Measurements from ENCODE around the gene KRT78. TPM values are rescaled to one million over a fixed set of nuclear protein-coding genes. Genes with fewer than 3 reads are reported as not detected.

Gene KRT78
- polyA plus RNA-seq, 3 donors, result not detected

DNA sequence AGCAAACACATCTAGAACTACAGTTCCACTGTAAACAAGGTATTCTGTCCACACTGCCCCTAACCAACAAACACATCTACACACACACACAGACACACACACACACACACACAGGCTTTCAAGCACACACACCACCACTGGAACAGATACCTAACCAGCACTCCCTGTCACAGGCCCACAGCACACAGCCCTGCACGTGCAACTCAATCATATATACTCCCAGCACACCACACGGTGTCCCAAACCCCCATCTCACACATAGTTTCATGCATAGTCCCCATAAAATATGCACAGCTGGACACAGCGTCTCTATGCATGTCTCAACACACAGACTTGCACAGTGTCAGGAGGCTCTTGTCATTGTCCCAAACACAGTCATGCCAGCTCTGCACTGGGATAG, 28.4 kb upstream of the KRT78 start:
- no peak overlapping the region for H3K4me3 Mint-ChIP-seq
- no peak for DNase-seq
- no peaks in the 10 kb centered on the region for H3K36me3 ChIP-seq (replicated peaks in 1 of 2; ENCODE audit: control insufficient read depth in 1 of 2, insufficient read depth in 2 of 2, low read length in 2 of 2)
- no peak overlapping the region for H3K9ac ChIP-seq (ENCODE audit: insufficient read depth, low read length, poor library complexity, severe bottlenecking)
- no peaks in the 10 kb centered on the region for H3K79me2 ChIP-seq (ENCODE audit: insufficient read depth, low read length)
- H3K4me3 ChIP-seq (replicated peaks in 1 of 3; ENCODE audit: low read depth in 2 of 3, low read length in 3 of 3), result no peak overlapping the region
- intact Hi-C loops (cut with micrococcal nuclease), result loop anchor here (5.0 to 10.0 kb wide), 3 partner anchors 295 to 722 kb away; no protein-coding TSS in a partner anchor
- H3K36me3 Mint-ChIP-seq, result peaks cover 0 to 2% of the 10 kb centered on the region in 2 donors
- H3K4me1 ChIP-seq (ENCODE audit: control insufficient read depth in 1 of 2, insufficient read depth in 2 of 2, low read length in 2 of 2), result peaks cover 25 to 37% of the 10 kb centered on the region in 2 donors
- H3K4me1 Mint-ChIP-seq, result peaks cover 33% of the 10 kb centered on the region
- no peaks in the 10 kb centered on the region for H3K9me3 Mint-ChIP-seq
- H3K27ac ChIP-seq (ENCODE audit: low read depth in 1 of 2, low read length in 2 of 2), result no peak overlapping the region
- TF ChIP-seq, protein P1, sequence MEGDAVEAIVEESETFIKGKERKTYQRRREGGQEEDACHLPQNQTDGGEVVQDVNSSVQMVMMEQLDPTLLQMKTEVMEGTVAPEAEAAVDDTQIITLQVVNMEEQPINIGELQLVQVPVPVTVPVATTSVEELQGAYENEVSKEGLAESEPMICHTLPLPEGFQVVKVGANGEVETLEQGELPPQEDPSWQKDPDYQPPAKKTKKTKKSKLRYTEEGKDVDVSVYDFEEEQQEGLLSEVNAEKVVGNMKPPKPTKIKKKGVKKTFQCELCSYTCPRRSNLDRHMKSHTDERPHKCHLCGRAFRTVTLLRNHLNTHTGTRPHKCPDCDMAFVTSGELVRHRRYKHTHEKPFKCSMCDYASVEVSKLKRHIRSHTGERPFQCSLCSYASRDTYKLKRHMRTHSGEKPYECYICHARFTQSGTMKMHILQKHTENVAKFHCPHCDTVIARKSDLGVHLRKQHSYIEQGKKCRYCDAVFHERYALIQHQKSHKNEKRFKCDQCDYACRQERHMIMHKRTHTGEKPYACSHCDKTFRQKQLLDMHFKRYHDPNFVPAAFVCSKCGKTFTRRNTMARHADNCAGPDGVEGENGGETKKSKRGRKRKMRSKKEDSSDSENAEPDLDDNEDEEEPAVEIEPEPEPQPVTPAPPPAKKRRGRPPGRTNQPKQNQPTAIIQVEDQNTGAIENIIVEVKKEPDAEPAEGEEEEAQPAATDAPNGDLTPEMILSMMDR (IDR thresholded peaks at IDR 0.05), result no peak
- H3K4me2 ChIP-seq (replicated peaks; ENCODE audit: extremely low read depth, low read length, poor library complexity, severe bottlenecking), result no peak overlapping the region
- H4K20me1 ChIP-seq (ENCODE audit: insufficient read depth, low read length), result no peaks in the 10 kb centered on the region
- peak overlapping the region in 1 of 7 donors; percentile 50 for H3K27ac Mint-ChIP-seq
- no peaks in the 10 kb centered on the region for H3K27me3 ChIP-seq (ENCODE audit: control insufficient read depth in 2 of 2, insufficient read depth in 2 of 2, low read length in 2 of 2)
- no peak overlapping the region for H2AFZ ChIP-seq (ENCODE audit: insufficient read depth, low read depth, low read length, poor library complexity, severe bottlenecking)
- peaks cover 2 to 26% (median 8%) of the 10 kb centered on the region in 3 donors for H3K27me3 Mint-ChIP-seq (ENCODE audit: low read depth in 3 of 3)
- no peaks in the 10 kb centered on the region for H3K9me3 ChIP-seq (replicated peaks in 1 of 2; ENCODE audit: control insufficient read depth in 1 of 2, insufficient read depth in 1 of 2, low read length in 2 of 2)
- WGBS (ENCODE audit: insufficient coverage), result 96% methylated on average over 3 of the region's 3 CpGs

DNA sequence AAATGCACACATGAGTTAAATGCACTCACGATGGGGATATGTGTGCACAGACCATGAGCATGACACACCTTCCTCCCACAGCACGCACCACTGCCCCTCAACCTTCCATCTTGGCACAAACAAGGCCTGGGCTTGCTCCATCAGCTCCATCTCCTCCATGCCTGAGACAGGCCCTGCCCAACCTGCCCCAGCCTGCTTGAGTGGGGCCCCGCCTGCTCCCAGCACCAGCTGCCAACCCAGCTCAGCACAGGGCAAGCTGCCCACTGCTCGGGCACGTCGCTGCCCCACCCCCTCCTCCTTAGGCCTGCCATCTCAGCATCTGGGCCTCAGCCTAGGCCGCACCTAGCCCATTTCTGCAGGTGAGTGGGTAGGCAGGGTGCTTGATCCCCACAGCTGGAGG, 27.6 kb upstream of the KRT78 start:
- TF ChIP-seq, protein P1 (IDR thresholded peaks at IDR 0.05), result no peak
- Mint-ChIP-seq H3K27me3 (ENCODE audit: low read depth in 3 of 3) (peaks cover 4 to 29% (median 13%) of the 10 kb centered on the region in 3 donors), H3K36me3 (peaks cover 0 to 2% of the 10 kb centered on the region in 2 donors), H3K9me3 (no peaks in the 10 kb centered on the region), H3K4me3 (no peak overlapping the region), H3K4me1 (peaks cover 40% of the 10 kb centered on the region), H3K27ac (no peak overlapping the region)
- Histone ChIP-seq H3K27me3 (ENCODE audit: control insufficient read depth in 2 of 2, insufficient read depth in 2 of 2, low read length in 2 of 2) (no peaks in the 10 kb centered on the region), H3K9ac (ENCODE audit: insufficient read depth, low read length, poor library complexity, severe bottlenecking) (no peak overlapping the region), H3K4me2 (replicated peaks; ENCODE audit: extremely low read depth, low read length, poor library complexity, severe bottlenecking) (no peak overlapping the region), H3K36me3 (replicated peaks in 1 of 2; ENCODE audit: control insufficient read depth in 1 of 2, insufficient read depth in 2 of 2, low read length in 2 of 2) (no peaks in the 10 kb centered on the region), H4K20me1 (ENCODE audit: insufficient read depth, low read length) (no peaks in the 10 kb centered on the region), H3K4me3 (replicated peaks in 1 of 3; ENCODE audit: low read depth in 2 of 3, low read length in 3 of 3) (no peak overlapping the region), H3K9me3 (replicated peaks in 1 of 2; ENCODE audit: control insufficient read depth in 1 of 2, insufficient read depth in 1 of 2, low read length in 2 of 2) (no peaks in the 10 kb centered on the region), H3K79me2 (ENCODE audit: insufficient read depth, low read length) (no peaks in the 10 kb centered on the region), H3K27ac (ENCODE audit: low read depth in 1 of 2, low read length in 2 of 2) (no peak overlapping the region), H2AFZ (ENCODE audit: insufficient read depth, low read depth, low read length, poor library complexity, severe bottlenecking) (no peak overlapping the region), H3K4me1 (ENCODE audit: control insufficient read depth in 1 of 2, insufficient read depth in 2 of 2, low read length in 2 of 2) (peaks cover 25 to 44% of the 10 kb centered on the region in 2 donors)
- no peak for DNase-seq
- intact Hi-C loops (cut with micrococcal nuclease), result loop anchor here (5.0 to 10.0 kb wide), 3 partner anchors 294 to 722 kb away; no protein-coding TSS in a partner anchor
- 100% methylated on average over 2 of the region's 7 CpGs for WGBS (ENCODE audit: insufficient coverage)

Measured in CD14-positive monocyte (primary cell).